GM20000 (cell line): ENCODE results near the gene TIMP1.

Experiments
- DNase-seq: peaks from one replicate; pipeline ENCODE4 v3.0.0; 2012; ENCODE audit warnings: low spot score
- CTCF ChIP-seq: IDR thresholded peaks from 2 replicates; pipeline ENCODE4 v1.5.1; 2012; ENCODE audit warnings: mild to moderate bottlenecking, control low read depth; ENCODE audit errors: extremely low read depth, missing control alignments

TIMP1 gene

GRCh38 chrX:47608130-47608810, 26.0 kb downstream of the TIMP1 start:
- no peak for TF ChIP-seq CTCF
- no peak for DNase-seq

GRCh38 chrX:47610511-47610910, 28.3 kb downstream of the TIMP1 start:
- no peak for TF ChIP-seq CTCF
- DNase-seq, result no peak

GRCh38 chrX:47611489-47611888, 29.3 kb downstream of the TIMP1 start:
- DNase-seq, result no peak
- TF ChIP-seq CTCF, result no peak

GRCh38 chrX:47611926-47612325, 29.7 kb downstream of the TIMP1 start:
- no peak for TF ChIP-seq CTCF
- DNase-seq, result no peak

GRCh38 chrX:47612418-47612817, 30.2 kb downstream of the TIMP1 start:
- no peak for DNase-seq
- no peak for TF ChIP-seq CTCF

- TF ChIP-seq CTCF, result no peak
- DNase-seq, result no peak
Observed at GRCh38 chrX:47613082-47613481, 30.8 kb downstream of the TIMP1 start.

GRCh38 chrX:47614618-47615017, 32.4 kb downstream of the TIMP1 start:
- no peak for DNase-seq

More at GRCh38 chrX:47614618-47615017, 32.4 kb downstream of the TIMP1 start:
- TF ChIP-seq CTCF, result no peak
